ENCODE measurements around the gene BMPR2.
A peak's percentile ranks its signal among the peaks of the same experiment; 100 is the strongest.
"Not testable (repeated sequence)": the region's sequence is repeated elsewhere in the genome, so short reads cannot be mapped to it uniquely, and the experiment has no call there.

Gene BMPR2

DNA sequence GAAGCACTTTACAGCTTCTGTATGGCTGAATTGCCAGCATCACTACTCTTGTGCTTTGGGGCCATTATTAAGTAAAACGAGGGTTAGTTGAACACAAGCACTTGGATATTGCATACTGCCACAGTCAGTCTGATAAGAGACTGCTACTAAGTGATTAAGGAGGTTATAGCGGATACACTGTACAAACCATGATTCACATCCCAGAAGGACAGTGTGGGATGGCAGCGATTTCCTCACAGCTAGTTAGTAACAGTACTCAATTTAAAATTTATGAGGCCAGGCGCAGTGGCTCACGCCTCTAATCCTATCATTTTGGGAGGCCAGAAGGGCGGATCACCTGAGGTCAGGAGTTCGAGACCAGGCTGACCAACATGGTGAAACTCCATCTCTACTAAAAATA lies 2.6 kb upstream of the BMPR2 start:
- H3K9me2 ChIP-seq (replicated peaks; ENCODE audit: control insufficient read depth, low read length), result no peaks in the 10 kb centered on the region
- peaks cover 29% of the 10 kb centered on the region for H3K79me2 ChIP-seq (ENCODE audit: control insufficient read depth, low read length)
- peaks cover 11% of the 10 kb centered on the region for H3F3A ChIP-seq (ENCODE audit: control insufficient read depth, insufficient read depth)
- TF ChIP-seq EZH2phosphoT487 (IDR thresholded peaks at IDR 0.05; ENCODE audit: borderline replicate concordance, low read length), result no peak
- TF ChIP-seq, protein P1, sequence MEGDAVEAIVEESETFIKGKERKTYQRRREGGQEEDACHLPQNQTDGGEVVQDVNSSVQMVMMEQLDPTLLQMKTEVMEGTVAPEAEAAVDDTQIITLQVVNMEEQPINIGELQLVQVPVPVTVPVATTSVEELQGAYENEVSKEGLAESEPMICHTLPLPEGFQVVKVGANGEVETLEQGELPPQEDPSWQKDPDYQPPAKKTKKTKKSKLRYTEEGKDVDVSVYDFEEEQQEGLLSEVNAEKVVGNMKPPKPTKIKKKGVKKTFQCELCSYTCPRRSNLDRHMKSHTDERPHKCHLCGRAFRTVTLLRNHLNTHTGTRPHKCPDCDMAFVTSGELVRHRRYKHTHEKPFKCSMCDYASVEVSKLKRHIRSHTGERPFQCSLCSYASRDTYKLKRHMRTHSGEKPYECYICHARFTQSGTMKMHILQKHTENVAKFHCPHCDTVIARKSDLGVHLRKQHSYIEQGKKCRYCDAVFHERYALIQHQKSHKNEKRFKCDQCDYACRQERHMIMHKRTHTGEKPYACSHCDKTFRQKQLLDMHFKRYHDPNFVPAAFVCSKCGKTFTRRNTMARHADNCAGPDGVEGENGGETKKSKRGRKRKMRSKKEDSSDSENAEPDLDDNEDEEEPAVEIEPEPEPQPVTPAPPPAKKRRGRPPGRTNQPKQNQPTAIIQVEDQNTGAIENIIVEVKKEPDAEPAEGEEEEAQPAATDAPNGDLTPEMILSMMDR (IDR thresholded peaks at IDR 0.05; ENCODE audit: low read depth, low read length, poor library complexity, severe bottlenecking), result no peak
- peaks cover 7% of the 10 kb centered on the region; the same call in 1 of the 2 replicates for H3K36me3 ChIP-seq (ENCODE audit: control insufficient read depth, low read length)
- no peak overlapping the region for H3K27ac ChIP-seq (ENCODE audit: low read depth, low read length)
- no peaks in the 10 kb centered on the region for H4K20me1 ChIP-seq (ENCODE audit: control insufficient read depth, insufficient read depth, low read depth, low read length)
- H3K9me3 ChIP-seq (ENCODE audit: control insufficient read depth, insufficient read depth, low read length), result no peaks in the 10 kb centered on the region
- H3K4me3 ChIP-seq (ENCODE audit: low read length), result no peak overlapping the region
- H3K27me3 ChIP-seq (ENCODE audit: control insufficient read depth, low read length), result no peaks in the 10 kb centered on the region
- H3K4me2 ChIP-seq (ENCODE audit: low read length), result no peak overlapping the region
- H3K4me1 ChIP-seq (ENCODE audit: control insufficient read depth, low read length), result peaks cover 9% of the 10 kb centered on the region

DNA sequence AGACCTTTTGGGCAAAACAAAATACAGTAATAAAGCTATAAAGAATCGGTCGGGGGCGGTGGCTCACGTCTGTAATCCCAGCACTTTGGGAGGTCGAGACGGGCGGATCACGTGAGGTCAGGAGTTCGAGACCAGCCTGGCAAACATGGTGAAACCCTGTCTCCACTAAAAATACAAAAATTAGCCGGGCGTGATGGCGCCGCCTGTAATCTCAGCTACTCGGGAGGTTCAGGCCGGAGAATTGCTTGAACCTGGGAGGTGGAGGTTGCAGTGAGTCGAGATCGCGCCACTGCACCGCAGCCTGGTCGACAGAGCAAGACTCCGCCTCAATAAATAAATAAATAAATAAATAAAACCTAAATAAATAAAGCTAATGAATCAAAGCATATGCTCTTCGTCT lies 1.7 kb upstream of the BMPR2 start:
- Histone ChIP-seq H3F3A (ENCODE audit: control insufficient read depth, insufficient read depth) (peaks cover 20% of the 10 kb centered on the region), H3K4me1 (ENCODE audit: control insufficient read depth, low read length) (peaks cover 15% of the 10 kb centered on the region), H3K79me2 (ENCODE audit: control insufficient read depth, low read length) (peaks cover 36% of the 10 kb centered on the region), H3K4me2 (ENCODE audit: low read length) (peak overlapping the region; percentile 90)
- H3K9me2 ChIP-seq (replicated peaks; ENCODE audit: control insufficient read depth, low read length); H3K27me3 ChIP-seq (ENCODE audit: control insufficient read depth, low read length); H3K27ac ChIP-seq (ENCODE audit: low read depth, low read length); H3K9me3 ChIP-seq (ENCODE audit: control insufficient read depth, insufficient read depth, low read length); H4K20me1 ChIP-seq (ENCODE audit: control insufficient read depth, insufficient read depth, low read depth, low read length); H3K36me3 ChIP-seq (ENCODE audit: control insufficient read depth, low read length); H3K4me3 ChIP-seq (ENCODE audit: low read length): not testable (repeated sequence)

DNA sequence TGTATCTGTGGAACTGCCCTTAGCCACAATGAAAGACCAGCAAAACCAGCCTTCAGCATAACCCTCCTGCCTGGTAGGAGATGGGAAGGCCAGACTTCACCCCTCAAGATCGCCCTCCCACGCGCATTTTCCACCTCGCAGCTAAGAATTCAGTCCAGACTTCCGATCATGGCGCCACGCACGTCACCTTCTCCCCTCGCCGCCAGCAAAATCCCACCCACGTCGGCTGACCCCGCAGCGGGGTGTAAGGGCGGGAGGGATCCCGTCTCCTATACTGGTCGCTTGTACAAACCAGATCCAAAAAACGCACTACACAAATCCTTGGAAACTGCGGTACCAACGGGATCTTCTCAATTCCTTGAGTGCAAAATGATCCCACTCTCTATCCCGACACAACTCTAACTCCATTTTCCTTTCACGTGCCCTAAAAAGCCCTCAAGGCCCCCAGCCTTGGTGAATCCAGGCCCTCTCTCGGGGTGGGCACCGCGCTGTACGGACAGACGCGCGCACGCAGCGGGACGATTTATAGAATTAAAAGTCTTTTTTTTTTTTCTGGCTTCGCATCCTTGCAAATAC lies 1.0 kb upstream of the BMPR2 start:
- H3K4me3 ChIP-seq (ENCODE audit: low read length), result peak overlapping the region; percentile 88
- no peaks in the 10 kb centered on the region for H3K9me3 ChIP-seq (ENCODE audit: control insufficient read depth, insufficient read depth, low read length)
- no peaks in the 10 kb centered on the region for H3K27me3 ChIP-seq (ENCODE audit: control insufficient read depth, low read length)
- peak overlapping the region; percentile 90 for H3K4me2 ChIP-seq (ENCODE audit: low read length)
- no peaks in the 10 kb centered on the region for H4K20me1 ChIP-seq (ENCODE audit: control insufficient read depth, insufficient read depth, low read depth, low read length)
- H3K27ac ChIP-seq (ENCODE audit: low read depth, low read length), result peak overlapping the region; percentile 52
- H3K79me2 ChIP-seq (ENCODE audit: control insufficient read depth, low read length), result peaks cover 43% of the 10 kb centered on the region
- peaks cover 7% of the 10 kb centered on the region; the same call in 1 of the 2 replicates for H3K36me3 ChIP-seq (ENCODE audit: control insufficient read depth, low read length)
- peaks cover 23% of the 10 kb centered on the region for H3F3A ChIP-seq (ENCODE audit: control insufficient read depth, insufficient read depth)
- no peak for TF ChIP-seq EZH2phosphoT487 (IDR thresholded peaks at IDR 0.05; ENCODE audit: borderline replicate concordance, low read length)
- TF ChIP-seq, protein P1 (IDR thresholded peaks at IDR 0.05; ENCODE audit: low read depth, low read length, poor library complexity, severe bottlenecking), result peak; percentile 21
- H3K9me2 ChIP-seq (replicated peaks; ENCODE audit: control insufficient read depth, low read length), result no peaks in the 10 kb centered on the region
- H3K4me1 ChIP-seq (ENCODE audit: control insufficient read depth, low read length), result peaks cover 22% of the 10 kb centered on the region

DNA sequence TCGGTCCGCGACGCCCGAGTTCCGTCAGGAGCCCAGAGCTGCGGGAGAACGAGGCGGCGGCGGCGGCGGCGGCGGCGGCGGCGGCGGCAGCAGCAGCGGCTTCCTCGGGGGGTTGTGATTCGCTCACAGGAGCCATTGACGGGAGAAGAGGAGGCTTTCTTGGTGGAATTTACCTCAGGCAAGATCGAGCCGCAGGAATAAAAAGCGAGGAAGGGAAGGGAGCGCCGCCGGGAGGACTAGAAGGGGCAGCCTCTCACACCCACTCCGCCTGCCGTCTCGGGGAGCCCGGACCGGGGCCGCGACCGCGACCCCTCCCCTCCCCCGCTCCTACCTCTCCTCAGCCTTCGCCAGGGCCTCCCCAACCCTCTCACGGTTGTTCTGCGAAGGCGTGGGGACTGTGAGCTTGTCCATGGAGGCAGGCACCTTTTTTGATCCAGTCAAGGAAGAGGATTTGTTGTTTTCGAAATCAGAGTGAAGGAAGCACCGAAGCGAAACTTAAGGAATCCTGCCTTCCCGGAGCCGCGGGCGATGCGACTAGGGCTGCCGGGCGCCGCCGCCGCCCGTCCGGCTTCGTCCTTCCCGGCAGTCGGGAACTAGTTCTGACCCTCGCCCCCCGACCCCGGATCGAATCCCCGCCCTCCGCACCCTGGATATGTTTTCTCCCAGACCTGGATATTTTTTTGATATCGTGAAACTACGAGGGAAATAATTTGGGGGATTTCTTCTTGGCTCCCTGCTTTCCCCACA lies 506 bp downstream of the BMPR2 start:
- H3K36me3 ChIP-seq (ENCODE audit: control insufficient read depth, low read length), result peaks cover 7% of the 10 kb centered on the region; the same call in 1 of the 2 replicates
- peaks cover 57% of the 10 kb centered on the region for H3K79me2 ChIP-seq (ENCODE audit: control insufficient read depth, low read length)
- peaks cover 29% of the 10 kb centered on the region for H3K4me1 ChIP-seq (ENCODE audit: control insufficient read depth, low read length)
- H3K4me2 ChIP-seq (ENCODE audit: low read length), result peak overlapping the region; percentile 90
- H4K20me1 ChIP-seq (ENCODE audit: control insufficient read depth, insufficient read depth, low read depth, low read length), result no peaks in the 10 kb centered on the region
- H3F3A ChIP-seq (ENCODE audit: control insufficient read depth, insufficient read depth), result peaks cover 26% of the 10 kb centered on the region
- peak overlapping the region; percentile 53 for H3K27ac ChIP-seq (ENCODE audit: low read depth, low read length)
- H3K4me3 ChIP-seq (ENCODE audit: low read length), result peak overlapping the region; percentile 88
- no peaks in the 10 kb centered on the region for H3K27me3 ChIP-seq (ENCODE audit: control insufficient read depth, low read length)
- TF ChIP-seq, protein P1 (IDR thresholded peaks at IDR 0.05; ENCODE audit: low read depth, low read length, poor library complexity, severe bottlenecking), result peak; percentile 4
- no peak for TF ChIP-seq EZH2phosphoT487 (IDR thresholded peaks at IDR 0.05; ENCODE audit: borderline replicate concordance, low read length)
- no peaks in the 10 kb centered on the region for H3K9me3 ChIP-seq (ENCODE audit: control insufficient read depth, insufficient read depth, low read length)
- H3K9me2 ChIP-seq (replicated peaks; ENCODE audit: control insufficient read depth, low read length), result no peaks in the 10 kb centered on the region

All from DOHH2 (cell line).